HG03565 (cell line): ENCODE results near the gene PDE10A.
"Not testable (repeated sequence)": the region's sequence is repeated elsewhere in the genome, so short reads cannot be mapped to it uniquely, and the experiment has no call there.

Source experiments
- ATAC-seq: cut with Tn5 transposase; IDR thresholded peaks from one replicate; pipeline ENCODE4 v1.9.1; 2021; ENCODE audit warnings: mild to moderate bottlenecking, moderate library complexity; ENCODE audit not compliant: unreplicated experiment

PDE10A gene

DNA sequence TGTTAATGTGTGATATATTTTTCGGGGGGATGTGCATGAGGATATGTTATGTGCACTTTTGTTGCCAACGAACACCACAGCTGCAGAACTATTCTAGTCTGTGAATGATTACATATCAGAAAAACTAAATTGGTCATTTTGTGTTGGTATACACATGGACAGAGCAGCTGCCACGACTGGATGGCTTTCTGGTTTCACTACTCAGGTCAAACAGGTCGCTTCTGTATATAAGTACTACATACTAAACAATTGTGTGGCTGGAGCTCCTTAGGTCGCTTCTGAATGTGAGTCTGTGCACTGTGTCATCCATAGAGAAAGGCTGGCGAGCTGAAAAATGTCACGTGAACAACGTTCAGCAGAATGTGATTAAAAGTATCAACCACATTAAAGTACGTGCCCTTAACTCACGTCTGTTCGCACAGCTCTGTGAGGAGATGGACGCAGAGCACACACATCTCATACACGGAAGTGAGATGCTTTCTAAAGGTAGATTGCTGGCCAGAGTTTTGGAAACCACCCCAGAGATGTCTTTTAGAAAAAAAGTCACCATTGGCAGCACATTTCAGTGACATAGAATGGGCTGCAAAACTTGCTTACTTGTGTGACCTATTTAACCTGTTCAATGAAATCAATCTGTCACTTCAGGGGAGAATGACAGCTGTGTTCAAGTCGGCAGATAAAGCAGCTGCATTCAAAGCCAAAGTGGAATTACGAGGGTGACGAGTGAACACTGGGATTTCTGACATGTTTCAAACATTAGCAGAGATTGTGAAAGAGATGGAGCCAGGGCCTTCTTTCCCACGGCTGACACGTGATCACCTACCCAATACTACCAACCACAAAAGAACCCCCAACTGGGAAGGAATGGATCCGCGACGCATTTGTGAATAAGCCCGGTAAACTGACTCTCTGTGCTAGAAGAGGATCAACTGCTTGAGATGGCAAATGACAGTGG, 176.6 kb downstream of the PDE10A start:
- no peak for ATAC-seq

DNA sequence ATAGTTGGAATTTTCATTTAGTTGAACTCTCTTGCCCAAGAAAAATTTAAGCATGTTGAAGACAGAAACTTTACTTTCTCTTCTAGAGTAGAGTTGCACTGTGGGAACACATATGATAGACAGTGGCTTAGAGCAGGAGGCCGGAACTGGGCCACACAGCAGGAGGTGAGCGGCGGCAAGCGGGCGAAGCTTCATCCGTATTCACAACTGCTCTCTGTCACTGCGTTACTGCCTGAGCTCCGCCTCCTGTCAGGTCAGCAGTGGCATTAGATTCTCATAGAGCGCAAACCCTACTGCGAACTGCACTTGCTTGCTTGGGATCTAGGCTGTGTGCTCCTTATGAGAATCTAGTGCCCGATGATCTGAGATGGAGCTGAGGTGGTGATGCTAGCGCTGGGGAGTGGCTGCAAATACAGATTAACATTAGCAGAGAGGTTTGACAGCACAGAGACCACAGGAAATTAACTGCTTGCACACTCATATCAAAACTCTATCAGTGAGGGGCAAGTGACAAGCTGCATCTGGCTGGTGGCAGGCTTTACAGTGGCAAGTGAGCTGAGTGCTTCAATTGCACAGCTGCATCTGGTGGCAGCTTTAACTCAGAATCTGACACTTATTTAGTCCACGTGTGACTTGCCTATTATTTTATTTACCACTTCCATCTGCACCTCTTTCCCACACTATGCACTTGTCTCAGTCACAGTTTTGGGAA, 178.7 kb downstream of the PDE10A start:
- no peak for ATAC-seq

DNA sequence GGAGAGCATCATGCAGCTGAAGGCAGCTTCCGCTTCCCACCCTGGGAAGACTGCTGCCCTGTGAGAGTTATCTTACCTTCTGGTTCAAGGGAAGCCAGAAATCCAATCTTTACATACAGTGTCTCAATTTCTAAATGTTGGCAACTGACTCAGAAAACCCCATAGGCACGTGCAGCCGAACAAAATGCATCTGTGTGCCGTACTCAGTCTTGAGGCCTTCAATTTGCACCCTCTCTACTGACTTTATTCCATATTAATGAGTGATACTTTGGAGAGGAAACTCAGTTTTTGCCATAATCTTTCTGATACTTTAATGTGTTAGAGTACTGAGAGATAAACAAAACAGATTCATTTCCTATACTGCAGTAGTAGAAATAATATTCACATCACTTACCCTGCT, 181.1 kb downstream of the PDE10A start:
- no peak for ATAC-seq

DNA sequence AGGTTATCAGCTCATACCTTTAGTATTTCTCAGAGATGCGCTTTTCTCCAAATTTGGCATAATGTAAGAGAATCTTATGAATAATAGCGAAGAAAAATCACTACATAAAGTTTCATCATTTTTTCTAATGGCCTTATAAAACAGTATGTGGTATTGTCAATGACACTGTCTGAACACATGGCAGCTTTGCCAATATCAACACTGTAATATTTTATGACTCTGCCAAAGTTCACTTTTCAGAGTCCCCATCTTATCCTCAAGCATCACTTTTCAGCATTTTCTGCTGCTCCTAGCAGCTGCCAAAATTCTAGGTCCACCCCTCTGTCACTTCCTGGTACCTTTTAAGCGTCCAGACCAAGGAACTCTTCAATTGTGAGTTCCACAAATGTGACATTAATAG, 182.1 kb downstream of the PDE10A start:
- no peak for ATAC-seq

DNA sequence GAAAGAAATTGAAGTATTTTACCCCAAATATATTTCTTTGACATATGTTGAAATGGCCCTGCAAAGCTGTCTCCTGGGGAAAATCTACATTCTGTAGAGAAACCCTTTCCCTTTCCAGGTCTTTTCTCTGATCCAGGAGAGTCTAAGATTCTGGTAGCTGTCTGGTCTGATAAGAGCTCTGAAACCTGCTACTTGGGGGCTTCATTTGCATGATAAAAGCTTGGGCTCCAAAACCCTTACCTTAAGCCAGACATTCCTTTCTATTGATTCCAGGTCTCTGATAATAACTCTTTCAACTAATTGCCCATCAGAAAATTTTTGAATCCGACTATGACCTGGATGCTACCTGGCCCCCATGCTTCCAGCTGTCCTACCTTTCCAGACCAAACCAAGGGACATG, 184.5 kb downstream of the PDE10A start:
- no peak for ATAC-seq

DNA sequence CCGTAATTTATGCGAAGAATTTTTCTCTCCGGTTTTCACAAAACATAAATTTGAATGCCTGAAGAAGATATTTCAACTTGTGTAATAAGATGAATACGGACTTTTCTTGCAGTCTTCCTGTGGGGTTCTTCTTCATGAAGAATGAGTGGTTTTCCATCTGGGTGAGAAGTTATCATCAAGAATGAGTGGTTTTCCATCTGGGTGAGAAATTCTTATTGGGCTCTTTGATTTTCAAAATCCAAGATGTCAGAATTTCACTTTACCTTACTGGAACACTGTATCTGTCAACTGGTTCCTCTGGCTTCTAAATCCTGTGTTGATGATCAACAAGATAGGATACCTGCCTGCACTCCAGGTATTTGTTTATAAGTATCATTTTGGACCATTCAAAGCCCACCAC, 193.6 kb downstream of the PDE10A start:
- ATAC-seq, result no peak

DNA sequence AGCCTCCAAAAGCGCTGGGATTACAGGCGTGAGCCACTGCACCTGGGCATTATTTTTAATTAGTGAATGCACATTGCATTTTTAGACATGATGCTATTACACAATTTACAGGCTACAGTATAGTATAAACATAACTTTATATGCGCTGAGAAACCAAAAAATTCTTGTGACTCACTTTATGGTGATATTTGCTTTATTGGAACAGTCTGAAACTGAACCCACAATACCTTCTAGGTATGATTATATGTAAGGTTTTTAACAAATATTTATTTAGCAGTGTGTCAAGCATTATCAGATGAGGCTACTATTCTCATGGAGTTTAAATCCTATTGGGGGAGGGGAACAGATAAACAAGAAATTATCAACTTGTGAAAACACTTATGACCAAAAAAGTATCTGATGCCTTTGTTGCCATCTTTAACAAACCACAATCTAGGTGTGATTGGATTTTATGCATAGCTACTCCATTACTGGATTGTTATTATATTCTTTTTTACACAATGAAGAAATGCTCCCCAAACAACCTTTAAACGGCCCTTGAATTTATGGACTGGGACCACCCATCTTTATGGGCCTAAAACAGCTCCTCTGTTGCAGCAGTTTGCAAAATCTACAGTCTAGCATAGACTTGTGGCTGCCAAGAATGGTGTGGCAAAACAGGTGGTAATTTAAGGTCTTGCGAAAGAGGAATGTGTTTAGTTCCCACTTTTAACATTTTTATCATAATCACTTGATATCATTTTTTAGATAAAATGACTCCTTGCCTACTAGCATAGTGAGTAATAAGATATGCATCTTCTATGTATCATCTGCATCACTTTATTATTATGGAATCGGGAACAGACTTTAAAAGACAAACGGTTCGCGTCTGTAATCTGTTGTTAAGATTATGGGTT, 194.5 kb downstream of the PDE10A start:
- ATAC-seq, result no peak

DNA sequence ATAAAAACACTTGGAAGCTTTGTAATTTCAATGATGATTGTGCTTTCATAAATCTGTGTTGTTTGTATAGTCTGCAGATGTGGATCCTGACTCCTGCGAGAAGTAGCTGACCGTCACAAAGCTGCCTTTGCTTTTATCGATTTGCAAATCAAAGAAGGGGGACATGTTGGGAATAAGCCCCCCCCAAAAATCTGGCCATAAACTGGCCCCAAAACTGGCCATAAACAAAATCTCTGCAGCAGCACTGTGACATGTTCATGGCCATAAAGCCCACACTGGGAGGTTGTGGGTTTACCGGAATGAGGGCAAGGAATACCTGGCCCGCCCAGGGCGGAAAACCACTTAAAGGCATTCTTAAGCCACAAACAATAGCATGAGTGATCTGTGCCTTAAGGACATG, 199.5 kb downstream of the PDE10A start:
- not testable (repeated sequence) for ATAC-seq

DNA sequence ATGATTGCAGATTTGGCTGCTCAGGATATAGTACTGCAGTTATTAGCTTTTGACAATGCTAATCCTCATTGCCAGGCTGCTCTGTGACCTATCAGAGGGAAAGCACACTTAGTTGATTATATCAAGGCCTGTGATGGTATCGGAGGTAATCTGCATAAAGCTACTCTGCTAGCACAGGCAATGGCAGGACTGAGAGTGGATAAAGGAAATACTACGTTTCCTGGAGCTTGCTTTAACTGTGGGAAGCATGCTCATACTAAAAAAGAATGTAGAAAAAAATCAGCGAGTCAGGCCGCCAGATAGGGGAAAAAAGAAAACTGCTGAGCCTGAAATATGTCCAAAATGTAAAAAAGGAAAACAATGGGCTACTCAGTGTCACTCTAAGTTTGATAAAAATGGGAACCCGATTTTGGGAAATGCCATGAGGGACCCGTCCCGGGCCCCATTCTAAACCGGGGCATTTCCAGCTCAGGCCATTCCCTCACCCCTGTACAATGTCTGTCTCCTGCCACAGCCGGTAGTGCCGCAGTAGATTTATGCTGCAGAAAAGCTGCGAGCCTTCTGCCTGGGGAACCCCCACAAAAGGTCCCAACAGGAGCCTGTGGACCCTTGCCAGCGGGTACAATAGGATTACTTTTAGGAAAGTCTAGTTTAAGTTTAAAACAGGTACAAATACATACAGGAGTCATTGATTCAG, 203.3 kb downstream of the PDE10A start:
- not testable (repeated sequence) for ATAC-seq

DNA sequence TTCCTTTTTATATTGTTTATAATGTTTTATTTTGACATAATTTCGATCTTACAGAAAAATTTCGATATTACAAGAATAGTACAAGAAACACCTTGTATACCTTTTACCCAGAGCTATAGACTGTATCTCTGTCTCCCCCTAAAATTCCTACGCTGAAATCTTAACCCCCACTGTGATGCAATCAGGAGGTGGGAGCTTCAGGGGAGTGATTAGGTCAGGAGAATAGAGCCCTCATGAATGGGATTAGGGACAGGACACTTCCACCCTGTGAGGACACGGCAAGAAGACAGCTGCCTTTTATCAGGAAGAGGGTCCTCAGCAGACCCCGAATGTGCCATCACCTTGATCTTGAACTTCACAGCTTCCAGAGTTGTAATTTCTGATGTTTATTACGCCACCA, 204.9 kb downstream of the PDE10A start:
- ATAC-seq, result no peak

DNA sequence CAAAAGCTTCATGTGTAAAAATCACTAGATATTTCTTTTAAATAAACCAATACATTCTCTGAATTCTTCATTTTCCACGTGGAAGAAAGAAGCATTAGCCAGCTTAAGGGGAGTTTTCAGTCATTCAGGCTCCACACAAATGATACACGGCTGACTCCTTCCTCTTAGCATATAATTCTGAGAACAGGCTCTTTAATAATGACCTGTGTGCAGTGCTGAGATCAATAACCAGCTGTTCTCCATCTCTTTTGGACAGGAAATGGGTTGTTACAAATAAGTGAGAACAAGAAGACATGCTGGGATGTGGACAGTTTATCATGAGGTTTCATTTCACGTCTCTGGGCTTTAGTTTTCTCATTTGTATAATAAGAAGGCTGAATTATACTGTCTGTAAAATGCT, 206.8 kb downstream of the PDE10A start:
- no peak for ATAC-seq

DNA sequence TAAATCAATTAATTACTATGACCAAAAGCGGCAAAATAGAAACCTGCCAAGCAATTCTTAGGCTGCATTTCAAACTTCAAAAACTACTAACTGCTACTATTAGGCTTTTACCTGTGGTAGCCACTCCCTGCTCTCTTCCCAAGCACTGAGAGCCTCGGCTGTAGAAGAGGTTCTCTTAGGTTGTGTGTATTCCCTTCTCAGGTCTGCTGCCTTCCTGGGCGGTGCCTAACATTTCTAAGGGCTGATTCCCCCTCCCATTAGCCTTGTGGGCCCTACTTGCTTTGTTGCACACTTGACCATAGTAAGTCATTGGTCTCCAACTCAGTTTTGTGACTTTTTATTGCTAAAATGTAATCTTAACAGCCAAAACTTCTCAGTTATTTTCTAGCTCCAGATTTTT, 207.6 kb downstream of the PDE10A start:
- no peak for ATAC-seq

DNA sequence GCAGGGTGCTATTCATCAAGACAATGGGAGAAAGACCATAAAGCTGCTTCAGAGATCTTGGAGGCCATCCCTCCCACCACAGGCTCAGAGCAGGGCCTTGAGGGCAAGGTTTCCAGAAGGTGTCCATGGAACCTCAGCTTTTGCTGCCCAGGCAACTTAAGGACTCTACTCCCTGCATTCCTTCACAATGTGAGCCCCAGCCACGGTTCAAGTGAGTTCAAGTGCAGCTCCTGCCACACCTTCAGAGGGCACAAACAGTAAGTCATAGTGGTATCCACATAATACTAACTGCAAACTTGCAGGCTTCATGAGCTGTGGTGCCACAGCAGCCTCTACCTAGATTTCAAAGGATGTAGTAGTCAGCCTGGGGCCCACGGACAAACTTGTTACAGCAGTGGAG, 209.6 kb downstream of the PDE10A start:
- no peak for ATAC-seq

DNA sequence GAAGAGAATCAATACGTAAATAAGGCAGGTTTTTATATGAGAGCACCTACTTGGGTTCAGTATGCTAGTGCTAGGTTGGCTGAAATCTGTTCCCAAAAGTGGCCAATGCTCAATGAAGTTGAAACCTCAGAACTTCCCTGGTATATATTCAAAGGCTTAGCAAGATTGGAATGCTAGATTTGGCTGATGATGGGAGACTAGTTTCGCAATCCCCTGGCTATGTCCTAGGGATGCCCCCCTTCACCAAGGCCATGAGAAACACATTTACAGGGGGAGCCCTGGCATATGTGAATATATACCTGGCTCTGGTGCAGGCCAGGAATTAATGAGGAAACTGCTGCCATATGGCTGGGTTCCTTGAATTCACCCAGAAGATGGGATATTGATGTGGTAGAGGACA, 211.2 kb downstream of the PDE10A start:
- no peak for ATAC-seq

DNA sequence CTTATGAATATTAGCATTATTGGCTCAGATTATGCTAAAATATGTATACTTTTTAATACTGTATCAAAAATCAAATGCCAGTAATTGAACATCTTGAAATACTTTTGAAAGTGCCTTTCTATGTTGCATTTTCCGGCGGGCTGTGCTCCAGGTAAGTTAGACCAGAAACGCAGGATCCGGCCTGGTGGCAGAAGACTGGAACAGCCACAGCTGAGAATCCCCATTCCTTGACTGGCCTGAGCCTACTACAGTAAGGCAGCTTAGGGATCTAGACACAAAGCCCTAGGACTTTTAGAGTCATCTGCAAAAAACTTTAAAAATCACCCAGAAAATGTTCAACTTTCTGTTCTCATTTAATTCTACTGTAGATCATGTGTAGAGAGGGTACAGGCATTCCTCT, 214.8 kb downstream of the PDE10A start:
- no peak for ATAC-seq

DNA sequence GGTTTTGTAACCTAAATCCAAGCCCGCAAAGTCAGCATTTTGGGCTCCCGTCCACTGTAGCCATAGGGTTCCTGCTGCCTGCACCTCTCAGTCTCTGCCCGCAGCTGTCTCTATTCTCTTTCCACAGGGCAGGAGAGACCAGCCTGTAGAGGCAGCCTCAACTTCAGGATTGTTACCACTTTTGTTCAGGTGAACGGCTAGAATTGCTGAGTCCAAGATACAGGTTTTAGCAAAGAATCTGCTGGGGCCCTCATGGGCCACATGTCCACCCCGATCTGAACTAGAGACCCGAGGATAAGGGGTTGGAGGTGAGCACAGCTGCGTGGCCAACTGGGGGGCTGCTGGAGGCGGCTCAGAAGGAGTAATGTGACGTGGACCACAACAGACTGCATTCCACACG, 215.9 kb downstream of the PDE10A start:
- ATAC-seq, result no peak

DNA sequence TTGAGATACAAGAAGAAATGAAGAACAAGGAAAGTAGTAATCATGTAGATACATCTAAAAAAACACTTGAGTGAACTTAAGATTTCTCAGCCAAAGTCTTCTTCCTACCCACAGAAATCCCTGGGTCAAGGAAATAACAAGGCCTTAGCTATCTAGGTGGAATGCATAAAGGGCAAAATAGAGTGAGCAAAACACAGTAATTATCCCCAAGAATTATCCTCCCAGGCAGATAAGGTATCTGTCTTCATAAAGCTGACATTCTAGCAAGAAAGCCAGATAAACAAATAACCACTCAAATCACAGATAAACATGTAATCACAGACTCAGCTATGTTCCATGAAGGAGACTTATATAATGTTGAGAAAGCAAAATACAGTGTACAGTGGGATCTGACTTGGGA, 216.7 kb downstream of the PDE10A start:
- ATAC-seq, result no peak

DNA sequence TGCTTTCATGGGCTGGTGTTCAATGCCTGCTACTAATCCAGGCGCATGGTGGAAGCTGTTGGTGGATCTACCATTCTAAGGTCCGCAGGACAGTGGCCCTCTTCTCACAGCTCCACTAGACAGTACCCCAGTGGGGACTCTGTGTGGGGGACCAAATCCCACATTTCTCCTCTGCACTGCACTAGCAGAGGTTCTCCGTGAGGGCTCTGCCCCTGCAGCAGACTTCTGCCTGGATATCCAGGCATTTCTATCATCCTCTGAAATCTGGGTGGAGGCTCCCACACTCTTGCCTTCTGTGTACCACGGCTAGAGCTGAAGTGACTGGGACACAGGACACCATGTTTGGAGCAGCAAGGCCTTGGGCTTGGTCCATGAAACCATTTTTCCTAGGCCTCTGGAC, 219.6 kb downstream of the PDE10A start:
- ATAC-seq, result no peak

DNA sequence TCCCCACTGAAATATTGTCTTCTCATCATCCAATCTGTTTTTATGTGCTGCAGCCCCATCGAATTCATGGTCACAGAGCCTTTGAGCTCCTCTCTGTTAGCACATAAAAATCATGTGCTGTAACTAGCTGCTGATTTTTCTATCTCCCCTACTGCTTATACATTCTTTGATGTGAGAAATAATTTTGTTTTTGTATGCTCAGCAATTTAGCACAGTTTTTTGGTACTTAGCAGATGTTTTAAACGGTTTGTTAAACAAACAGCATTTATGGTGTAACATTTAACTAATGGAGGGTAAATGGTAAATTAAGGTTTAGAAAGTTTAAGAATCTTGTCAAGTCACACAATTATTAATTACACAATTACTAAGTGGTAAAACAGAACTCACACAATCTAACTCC, 221.9 kb downstream of the PDE10A start:
- ATAC-seq, result no peak

DNA sequence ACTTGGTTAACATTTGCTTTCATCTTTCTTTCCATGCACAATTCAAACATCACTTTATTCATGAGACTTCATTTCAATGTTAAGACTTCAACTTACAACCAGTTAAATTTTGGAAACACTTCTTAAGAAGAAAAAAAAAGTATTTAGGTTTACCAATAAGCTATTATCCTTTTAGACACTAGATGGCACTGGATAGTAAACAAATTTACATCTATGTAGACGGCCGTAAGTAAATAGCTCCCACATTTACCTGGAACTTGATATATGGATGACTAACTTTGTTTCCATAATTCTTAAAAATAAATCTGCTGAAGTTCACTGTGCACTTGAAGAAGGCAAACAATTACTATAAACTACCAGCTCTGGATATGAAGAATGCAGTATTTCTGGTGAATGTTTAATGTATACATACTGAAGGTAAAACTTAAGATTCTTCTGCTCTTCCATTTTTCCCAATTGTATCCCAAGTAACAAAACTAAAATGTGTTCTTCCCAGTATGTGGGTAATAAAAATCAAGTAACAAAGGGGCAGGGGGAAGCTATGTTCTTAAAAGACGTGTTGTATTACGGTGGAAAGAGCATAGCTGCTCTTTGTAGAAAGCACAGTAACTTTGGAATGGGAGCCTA, 223.0 kb downstream of the PDE10A start:
- peak; percentile 53 for ATAC-seq
